H54 (cell line): Measurements from ENCODE around the gene FHOD3.

Experiments used
- DNase-seq: peaks from one replicate; pipeline ENCODE4 v3.0.0; 2011; ENCODE audit warnings: low spot score, mixed read lengths; ENCODE audit not compliant: insufficient read length
- FAIRE-seq: peaks from 3 replicates; lab custom pipeline; 2011; peaks lifted over from hg19 to GRCh38; lab: Jason Lieb, UNC
- POLR2A ChIP-seq: IDR thresholded peaks from 2 replicates; pipeline ENCODE4 v1.6.1; 2011; ENCODE audit warnings: low read depth, mild to moderate bottlenecking, low read length

The FHOD3 gene

DNA sequence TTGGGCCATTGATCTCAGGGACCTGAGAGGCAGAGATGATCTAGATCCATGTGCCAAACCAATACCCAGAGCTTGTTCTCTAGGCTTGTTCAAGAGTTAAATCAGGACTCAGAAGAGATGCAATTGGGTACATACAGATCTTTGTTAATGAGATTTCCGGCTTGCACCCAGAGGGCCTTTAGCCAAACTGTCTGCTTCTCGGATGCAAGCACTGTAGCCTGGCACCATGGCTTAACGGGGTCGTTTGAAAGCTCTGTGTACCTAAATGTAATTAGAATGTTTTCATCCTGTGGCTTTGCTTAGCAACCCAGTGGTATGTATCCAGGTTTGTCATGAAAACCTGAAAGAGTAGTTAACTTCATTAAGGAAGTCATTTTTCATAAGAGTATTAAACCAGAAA lies 437.1 kb downstream of the FHOD3 start:
- no peak for TF ChIP-seq POLR2A
- FAIRE-seq: no peak
- no peak for DNase-seq

DNA sequence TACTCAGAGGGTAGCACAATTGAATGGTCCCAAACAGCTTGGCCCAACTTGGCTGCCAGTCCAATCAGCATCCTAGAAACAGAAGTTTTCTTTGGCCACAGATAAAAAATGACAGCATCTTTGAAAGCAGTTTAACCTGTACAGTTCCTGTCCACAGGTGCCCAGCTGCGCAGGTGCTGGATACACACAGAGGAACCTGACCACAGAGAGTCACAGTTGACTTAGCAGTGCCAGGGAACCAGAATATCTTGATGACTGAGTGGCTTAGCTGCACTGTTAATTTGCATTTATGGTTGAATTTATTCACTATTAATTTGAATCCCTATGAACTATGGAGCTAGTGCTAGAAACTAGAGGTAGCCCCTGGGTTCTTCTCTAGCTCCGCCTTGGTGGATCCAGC lies 437.6 kb downstream of the FHOD3 start:
- FAIRE-seq (no peak), DNase-seq (no peak)
- TF ChIP-seq POLR2A: no peak

DNA sequence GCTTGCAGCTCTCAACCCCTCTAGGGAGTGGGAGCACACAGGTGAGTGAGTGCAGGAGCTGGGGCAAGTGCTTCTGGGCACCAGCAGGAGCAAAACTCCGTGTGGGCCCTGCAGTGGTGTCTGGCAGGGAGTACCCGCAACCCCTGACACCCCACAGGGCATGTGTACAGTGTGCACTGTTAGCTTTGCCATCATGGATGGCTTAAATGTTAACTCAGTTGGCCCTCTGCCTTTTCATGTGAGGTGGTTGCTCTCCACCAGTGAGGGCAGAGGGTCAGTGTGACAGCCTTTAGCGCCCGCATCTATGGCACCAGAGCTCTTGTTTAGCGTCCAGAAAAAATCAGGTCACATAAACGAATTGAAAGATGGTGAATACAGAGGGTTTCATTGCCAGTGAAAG lies 438.6 kb downstream of the FHOD3 start:
- TF ChIP-seq POLR2A: no peak
- no peak for FAIRE-seq
- DNase-seq: no peak

DNA sequence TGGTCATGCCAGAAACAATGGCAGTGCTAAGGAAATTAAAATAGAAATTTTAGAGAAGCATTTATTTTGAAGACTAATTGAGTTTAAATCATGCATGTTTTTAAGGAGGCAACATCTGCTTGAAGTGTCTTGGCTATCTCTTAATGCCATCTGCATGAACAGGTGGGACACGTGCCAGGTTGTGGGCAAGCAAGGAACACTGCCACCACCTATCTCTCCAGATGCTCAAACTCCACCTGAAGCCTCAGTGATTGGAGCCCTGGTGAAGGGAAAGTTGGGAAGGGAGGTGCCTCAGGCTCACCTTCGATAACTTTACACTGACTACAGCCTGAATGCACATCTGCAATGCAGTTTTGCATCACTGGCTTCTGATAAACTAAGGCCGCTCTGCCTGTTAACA lies 439.8 kb downstream of the FHOD3 start:
- TF ChIP-seq POLR2A: no peak
- FAIRE-seq (no peak), DNase-seq (no peak)

DNA sequence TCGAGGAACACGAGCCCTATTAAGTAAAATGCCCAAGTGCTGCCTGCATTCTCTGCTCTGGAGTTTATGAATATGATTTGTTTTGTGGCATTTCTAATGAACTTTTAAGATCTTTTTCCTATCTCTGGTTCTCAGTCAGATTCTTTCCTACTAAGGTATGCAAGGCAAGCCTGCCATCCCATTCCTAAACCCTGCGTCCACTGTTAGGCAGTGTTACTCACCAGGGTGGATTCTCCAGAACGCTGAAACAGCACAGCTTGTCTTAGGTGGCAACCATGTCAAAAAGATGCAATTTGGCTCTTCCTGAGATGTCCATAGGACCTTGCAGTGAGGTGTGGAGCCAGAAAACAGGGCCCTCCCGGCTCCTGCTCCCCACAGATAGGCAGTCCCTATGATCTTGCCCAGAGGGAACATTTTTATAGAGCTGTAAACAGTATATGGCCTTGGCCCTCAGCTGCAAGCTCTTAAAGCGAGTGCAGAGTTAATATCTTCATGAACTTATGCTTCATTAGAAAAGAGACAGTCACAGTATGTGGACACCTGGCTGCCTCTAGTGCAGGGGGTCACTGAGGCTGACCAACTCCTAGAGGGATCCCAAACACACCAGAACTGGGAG lies 446.9 kb downstream of the FHOD3 start:
- no peak for DNase-seq
- FAIRE-seq: no peak
- no peak for TF ChIP-seq POLR2A

DNA sequence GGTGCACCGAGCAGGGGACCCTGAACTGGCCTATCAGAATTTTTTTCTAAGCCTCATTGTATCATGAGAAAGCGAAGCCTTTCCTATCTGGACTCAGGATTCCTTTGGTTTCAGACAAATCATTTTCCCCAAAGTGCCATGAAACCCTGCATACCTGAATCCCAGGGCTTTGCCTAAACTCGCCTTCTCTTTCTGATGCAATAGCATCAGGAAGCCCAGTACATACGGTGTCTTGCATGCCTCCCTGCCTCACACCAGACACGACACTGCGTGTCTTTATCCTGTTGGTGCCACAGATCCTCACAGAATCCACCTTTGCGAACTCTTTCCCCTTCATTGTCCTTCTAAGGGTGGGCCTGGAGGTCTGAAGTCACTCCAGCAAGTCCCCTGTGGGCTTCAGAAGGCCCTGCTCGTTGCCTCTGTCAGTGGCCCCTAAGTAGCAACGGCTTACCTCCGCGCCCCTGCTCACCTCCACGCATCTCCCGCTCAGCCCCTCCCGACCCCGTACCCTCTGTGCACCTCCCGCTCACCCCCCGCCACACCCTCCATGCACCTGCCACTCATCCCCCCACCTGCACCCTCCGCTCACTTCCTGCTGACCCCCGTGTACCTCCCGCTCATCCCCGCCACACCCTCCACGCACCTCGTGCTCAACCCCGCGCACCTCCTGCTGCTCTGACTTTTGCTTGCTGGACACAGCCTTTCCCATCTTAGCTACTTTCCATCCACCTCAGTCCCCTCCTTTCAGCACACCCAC lies 447.9 kb downstream of the FHOD3 start:
- TF ChIP-seq POLR2A: no peak

DNA sequence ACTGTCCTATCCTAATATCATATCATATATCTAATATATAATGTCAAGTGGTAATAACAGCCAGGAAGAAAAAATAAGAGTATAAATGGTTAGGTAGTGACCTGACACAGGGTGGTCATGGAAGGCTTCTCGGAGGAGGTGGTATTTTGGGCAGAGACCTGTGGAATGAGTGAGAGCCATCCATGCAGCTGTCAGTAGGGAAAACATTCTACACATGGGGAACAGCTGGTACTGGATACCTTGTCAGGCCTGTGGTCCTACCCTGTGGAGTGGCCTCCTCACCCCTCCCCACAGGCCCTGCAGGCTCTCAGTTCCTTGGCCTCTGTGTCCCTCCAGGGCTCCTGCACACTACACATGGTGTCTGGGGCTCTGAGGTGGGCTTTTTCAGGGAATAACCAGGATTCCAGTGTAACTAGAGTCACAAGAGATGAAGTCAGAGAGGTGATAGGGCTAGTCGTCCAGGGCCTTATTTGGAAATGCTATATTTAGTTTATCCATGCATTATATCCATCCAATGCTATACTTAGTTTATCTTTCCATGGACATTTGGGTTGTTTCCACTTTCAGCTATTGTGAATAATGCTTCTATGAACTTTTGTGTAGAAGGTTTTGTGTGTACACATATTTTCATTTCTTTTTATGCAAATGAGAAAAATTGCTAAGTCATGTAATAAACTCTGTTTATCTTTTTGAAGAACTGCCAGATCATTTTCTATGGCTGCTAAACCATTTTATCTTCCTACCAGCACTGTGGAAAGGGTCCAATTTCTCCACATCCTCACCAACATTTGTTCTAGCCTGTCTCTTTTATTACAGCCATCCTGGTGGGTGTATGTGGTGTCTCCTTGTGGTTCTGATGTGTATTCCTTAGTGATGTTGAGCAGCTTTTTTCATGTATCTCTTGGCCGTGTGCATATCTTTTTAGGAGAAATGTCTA lies 455.7 kb downstream of the FHOD3 start:
- TF ChIP-seq POLR2A: no peak
- DNase-seq (no peak), FAIRE-seq (no peak)

More for the DNA sequence above, 447.9 kb downstream of the FHOD3 start:
- DNase-seq (no peak), FAIRE-seq (no peak)

DNA sequence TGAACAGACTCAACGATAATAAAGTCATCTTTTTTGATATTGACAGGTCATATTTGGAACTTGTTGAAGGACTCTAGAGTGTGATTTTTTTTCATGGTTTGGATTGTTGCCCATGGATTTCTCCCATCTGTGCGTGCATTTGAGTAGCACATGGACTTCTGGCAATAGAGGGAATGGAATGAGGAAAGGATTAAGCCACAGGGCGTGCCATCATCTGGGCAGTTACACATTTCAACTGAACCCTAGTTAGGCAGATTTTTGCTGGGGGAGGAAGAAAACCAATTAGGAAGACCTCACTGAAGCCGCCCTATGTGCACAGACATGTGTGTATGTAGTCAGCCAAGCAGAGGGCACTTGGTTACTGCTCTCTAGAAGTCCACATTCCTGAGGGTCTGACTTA lies 458.7 kb downstream of the FHOD3 start:
- FAIRE-seq (no peak), DNase-seq (no peak)
- no peak for TF ChIP-seq POLR2A

DNA sequence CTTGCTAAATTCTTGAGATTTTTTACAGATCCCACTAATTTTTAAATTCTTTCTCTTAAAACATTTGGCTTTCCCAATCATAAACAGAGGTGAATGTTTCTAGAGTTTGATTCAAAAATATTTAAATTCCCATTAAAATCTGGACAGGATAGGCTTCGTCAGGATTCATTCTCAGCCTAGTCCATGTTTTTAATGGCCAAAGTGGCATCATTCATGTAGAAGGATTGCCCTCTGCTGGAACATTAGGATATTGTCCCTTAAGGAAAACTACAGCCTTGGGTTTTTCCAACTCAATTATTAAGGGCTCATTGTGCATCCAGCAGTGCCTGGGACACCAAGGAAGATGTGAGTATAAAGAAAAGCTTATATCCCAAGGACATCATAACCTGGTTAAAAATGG lies 459.6 kb downstream of the FHOD3 start:
- FAIRE-seq: no peak
- DNase-seq: peak; percentile 9
- no peak for TF ChIP-seq POLR2A

DNA sequence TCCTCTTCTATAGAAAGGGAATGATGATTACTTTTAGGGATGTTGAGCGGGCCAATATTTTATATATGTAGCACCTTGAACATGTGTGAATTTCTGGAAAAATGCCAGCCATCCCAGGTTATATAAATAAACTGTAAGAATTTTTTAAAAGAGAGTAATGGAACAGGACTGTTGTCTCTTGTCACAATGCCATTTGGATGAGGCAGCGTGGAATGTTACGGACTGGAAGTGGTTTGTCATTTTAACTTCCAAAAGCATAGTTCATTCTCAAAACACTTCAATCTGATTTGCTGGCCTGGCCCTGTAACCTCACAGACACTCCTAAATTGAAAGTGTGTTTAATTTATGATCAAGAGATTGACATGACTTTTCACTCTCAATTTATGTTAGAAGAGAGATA lies 460.5 kb downstream of the FHOD3 start:
- FAIRE-seq (no peak), DNase-seq (no peak)
- TF ChIP-seq POLR2A: no peak

DNA sequence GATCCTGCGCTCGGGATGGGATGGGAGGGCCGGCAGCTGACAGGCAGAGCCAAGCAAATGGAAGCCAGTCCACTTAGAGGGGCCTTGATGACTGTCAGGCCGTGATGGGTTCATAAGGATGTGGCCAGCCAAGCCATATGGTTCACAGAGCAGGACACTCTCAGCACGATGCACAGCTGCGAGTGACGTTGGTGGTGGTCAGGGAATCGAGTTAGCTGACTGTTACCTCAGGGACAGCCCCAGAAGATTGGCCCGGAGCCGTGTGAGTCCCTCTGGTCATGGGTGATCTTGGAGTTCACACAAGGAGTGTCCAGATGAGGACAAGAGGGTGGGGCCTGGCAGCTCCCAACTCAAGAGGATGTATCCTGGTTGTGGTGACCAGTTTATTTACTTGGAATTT lies 461.1 kb downstream of the FHOD3 start:
- FAIRE-seq: no peak
- DNase-seq: no peak
- no peak for TF ChIP-seq POLR2A

DNA sequence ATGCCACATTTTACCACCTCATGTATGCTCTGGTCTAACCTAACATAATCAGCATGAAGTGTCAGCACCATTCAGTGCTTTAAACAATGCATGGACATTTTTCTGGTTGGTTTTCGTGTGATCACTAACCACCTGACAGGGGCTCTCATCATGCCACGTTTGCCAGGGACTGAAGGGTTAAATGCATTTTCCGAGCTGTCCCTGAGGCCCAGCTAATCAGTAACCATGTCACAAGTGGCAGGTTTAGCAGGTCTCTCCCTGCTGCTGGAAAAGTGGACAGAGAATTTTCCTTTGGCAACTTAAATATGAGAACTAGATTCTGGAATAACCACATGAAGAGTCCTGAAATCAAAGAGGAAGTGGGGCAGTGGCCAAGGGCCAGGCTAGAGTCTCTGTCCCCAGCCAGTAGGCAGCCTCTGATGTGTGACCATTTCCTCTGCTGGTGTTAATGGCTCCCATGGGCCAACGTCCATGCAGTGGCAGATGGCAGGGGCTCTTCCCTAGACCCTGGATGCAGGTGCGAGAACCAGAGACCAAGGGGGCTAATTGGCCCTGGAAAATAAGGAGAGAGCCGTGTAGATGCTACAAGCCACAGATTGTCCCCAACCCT lies 461.8 kb downstream of the FHOD3 start:
- no peak for FAIRE-seq
- no peak for DNase-seq
- no peak for TF ChIP-seq POLR2A

DNA sequence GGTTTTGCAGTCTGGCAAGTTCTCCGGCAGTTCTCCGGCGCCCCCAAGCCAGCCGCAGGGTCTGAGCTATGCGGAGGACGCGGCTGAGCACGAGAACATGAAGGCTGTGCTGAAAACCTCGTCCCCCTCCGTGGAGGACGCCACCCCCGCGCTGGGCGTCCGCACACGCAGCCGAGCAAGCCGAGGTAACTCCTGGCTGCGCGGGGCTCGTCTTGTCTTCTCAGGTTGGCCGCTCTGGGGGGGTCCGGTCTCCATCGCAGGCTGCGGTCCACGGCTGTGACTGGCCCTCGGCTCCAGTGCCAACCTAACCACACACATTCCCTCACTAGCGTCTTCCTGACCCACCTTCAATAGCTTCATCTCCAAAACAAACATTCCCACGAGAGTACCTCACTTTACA lies 463.1 kb downstream of the FHOD3 start:
- DNase-seq (no peak), FAIRE-seq (no peak)
- no peak for TF ChIP-seq POLR2A
